ENCODE measurements around the gene MAN1A1.

GRCh38 chr6:119379809-119380208, 30.2 kb upstream of the MAN1A1 start:
- TF ChIP-seq ETV6 (CRISPR knock-in tag; IDR thresholded peaks at IDR 0.05) (no peak), CTCF (IDR thresholded peaks at IDR 0.05) (no peak), USF2 (CRISPR knock-in tag; IDR thresholded peaks at IDR 0.05) (no peak), TCF7 (CRISPR knock-in tag; IDR thresholded peaks at IDR 0.05; ENCODE audit: low read depth) (no peak), SMAD4 (CRISPR knock-in tag; IDR thresholded peaks at IDR 0.05) (no peak), KAT7 (CRISPR knock-in tag; IDR thresholded peaks at IDR 0.05; ENCODE audit: borderline replicate concordance) (no peak), SP1 (CRISPR knock-in tag; conservative IDR thresholded peaks at IDR 0.05) (no peak), JAZF1 (CRISPR knock-in tag; IDR thresholded peaks at IDR 0.05) (no peak), ZNF423 (CRISPR knock-in tag; IDR thresholded peaks at IDR 0.05) (no peak), ZNF138 (CRISPR knock-in tag; conservative IDR thresholded peaks at IDR 0.05) (no peak), ZNF263 (CRISPR knock-in tag; IDR thresholded peaks at IDR 0.05; ENCODE audit: low read depth) (no peak), JUN (CRISPR knock-in tag; IDR thresholded peaks at IDR 0.05) (no peak)
- TF ChIP-seq, protein P1, sequence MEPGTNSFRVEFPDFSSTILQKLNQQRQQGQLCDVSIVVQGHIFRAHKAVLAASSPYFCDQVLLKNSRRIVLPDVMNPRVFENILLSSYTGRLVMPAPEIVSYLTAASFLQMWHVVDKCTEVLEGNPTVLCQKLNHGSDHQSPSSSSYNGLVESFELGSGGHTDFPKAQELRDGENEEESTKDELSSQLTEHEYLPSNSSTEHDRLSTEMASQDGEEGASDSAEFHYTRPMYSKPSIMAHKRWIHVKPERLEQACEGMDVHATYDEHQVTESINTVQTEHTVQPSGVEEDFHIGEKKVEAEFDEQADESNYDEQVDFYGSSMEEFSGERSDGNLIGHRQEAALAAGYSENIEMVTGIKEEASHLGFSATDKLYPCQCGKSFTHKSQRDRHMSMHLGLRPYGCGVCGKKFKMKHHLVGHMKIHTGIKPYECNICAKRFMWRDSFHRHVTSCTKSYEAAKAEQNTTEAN (CRISPR knock-in tag; IDR thresholded peaks at IDR 0.05): no peak
